Measurements from ENCODE around the gene PRPS1L1.

The PRPS1L1 gene

DNA sequence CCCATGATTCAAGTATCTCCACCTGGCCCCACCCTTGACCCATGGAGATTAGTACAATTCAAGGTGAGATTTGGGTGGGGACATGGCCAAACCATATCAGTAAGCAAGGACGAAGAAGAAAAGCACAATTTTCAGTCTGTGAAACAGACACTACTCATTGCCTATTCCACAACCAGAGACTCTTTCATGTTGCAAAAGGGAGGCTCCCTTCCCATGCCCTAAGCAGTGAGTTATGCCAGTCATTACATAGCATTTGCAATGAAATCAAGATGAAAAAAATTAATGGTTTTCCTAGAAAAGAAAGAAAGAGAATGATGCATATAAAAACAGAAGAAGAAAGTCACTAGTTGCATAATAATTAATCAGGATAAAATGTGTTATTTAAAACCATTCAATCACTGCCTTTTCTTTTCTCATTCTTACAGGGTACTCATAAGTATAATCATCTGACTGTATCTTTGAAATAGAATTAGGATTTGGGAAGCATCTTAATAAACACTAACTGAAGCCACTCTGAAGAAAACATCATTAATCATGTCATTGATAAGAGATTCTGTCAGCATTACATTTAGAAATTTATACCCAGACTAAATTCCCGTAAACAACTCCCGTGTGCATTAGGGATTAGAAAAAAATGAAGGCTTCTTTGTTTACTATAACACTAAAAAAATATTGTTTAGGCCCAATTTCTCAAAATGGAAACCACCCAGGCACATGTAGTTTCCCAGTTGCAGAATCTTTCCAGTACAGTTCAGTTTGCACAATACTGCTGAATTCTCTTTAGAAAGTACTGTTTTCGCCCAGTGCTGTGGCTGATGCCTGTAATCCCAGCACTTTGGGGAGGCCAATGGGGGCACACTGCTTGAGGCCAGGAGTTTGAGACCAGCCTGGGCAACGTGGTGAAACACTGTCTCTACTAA is 9.1 kb downstream of the PRPS1L1 start:
- no peak for DNase-seq (ENCODE audit: low read depth, low spot score)
- H3K4me3 ChIP-seq (ENCODE audit: low read length), result no peak overlapping the region

- H3K4me3 ChIP-seq (ENCODE audit: low read length), result no peak overlapping the region
- no peak for DNase-seq (ENCODE audit: low read depth, low spot score)
These were observed 10.8 kb downstream of the PRPS1L1 start for GRCh38 chr7:18016547-18017444.

DNA sequence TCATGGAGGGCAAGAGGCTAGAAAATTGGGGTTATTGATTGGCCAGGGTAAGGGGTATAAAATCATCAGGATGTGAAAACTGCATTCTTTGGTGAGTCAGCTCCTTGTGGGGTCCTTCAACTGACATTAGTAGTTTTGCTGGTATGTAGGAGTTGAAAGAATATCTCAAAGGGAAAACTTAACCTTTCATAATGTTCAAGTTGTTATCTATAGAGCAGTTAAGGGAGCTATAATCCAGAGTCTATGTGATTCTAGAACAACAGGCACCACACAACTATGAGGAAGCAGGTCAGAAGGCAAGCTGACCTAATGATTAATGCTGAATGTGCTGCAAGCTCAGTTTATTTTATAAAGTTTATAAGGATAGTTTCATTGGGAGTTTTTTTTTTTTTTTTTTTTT is 13.7 kb downstream of the PRPS1L1 start:
- no peak overlapping the region for H3K4me3 ChIP-seq (ENCODE audit: low read length)
- no peak for DNase-seq (ENCODE audit: low read depth, low spot score)

GRCh38 chr7:18004372-18004771 is 23.3 kb downstream of the PRPS1L1 start:
- DNase-seq (ENCODE audit: low read depth, low spot score), result no peak
- H3K4me3 ChIP-seq (ENCODE audit: low read length), result no peak overlapping the region

GRCh38 chr7:18003286-18003994 is 24.2 kb downstream of the PRPS1L1 start:
- H3K4me3 ChIP-seq (ENCODE audit: low read length), result no peak overlapping the region
- no peak for DNase-seq (ENCODE audit: low read depth, low spot score)

DNA sequence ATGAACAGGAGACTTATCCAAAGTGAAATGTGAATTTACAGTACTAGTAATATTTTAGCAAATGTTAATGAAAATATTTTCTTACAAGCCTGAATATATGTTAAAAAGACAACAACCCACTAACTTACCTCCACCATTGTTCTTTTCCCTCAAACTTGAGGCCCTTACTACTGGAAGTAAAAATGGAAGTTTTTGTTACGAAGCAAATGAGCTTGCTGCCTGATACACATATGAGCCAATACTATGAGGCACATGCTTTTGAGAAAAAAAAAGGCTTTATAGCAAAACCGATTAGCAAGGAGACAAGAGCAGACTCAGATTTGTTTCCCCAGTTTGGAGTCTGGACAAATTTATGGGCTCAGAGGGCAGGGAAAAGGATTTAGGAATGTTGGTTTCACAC is 29.0 kb downstream of the PRPS1L1 start:
- no peak overlapping the region for H3K4me3 ChIP-seq (ENCODE audit: low read length)
- no peak for DNase-seq (ENCODE audit: low read depth, low spot score)

DNA sequence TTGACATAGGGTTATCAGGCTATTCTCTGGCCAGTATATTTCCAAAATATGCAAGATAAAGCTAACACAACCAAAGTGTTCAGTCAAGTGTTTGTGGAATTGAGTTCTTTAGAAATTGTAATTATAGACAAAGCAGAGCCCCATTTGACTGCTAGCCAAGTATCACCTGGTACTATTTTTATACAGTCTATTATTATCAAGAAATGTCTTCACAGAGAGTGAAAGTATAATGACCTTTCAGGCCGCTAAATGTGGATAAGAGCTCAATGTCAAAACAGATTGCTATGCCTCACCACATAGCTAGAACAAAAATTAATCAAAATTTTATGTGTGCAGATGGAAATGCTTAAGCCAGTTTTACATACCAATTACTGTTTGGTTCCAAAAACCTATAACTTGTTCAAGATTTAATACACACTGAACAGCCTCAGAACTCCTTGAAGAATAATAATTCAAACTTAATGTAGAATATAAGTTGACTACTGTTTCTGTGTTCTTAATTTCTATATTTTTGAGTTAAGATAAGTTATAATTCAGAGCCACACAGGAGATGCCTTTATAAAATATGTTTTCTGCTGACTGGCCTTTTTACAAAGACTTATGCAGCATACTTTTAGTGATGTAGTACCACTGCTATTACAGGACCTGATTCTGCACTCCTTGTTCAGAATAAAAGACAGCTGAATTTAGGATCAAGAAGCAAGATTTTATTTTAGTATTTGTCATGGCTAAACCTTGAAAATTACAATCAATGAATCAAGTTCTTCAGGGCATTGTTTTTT is 31.0 kb downstream of the PRPS1L1 start:
- no peak overlapping the region for H3K4me3 ChIP-seq (ENCODE audit: low read length)
- DNase-seq (ENCODE audit: low read depth, low spot score), result no peak

DNA sequence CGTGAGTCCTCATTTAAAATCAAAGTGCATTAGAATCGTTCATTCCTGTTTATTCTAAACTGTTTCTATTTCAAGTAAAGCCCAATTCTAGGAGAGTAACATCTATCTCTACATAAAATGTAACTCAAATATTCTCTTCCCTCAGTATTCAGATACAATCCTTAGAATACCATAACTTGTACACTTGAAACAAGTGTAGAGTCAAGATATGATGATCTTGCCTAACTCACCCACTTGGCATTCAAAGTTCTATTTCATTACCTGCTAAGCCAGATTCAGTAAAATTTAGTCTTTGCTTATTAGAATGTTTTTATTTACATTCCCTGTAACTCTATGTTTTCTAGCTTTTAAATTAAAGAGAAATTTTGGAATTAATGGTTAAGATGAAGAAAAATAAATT is 31.6 kb downstream of the PRPS1L1 start:
- no peak overlapping the region for H3K4me3 ChIP-seq (ENCODE audit: low read length)
- no peak for DNase-seq (ENCODE audit: low read depth, low spot score)

GRCh38 chr7:17994079-17994850 is 33.4 kb downstream of the PRPS1L1 start:
- H3K4me3 ChIP-seq (ENCODE audit: low read length), result no peak overlapping the region
- DNase-seq (ENCODE audit: low read depth, low spot score), result no peak

GRCh38 chr7:17991866-17992648 is 35.6 kb downstream of the PRPS1L1 start:
- H3K4me3 ChIP-seq (ENCODE audit: low read length), result no peak overlapping the region
- DNase-seq (ENCODE audit: low read depth, low spot score), result peak; percentile 8

DNA sequence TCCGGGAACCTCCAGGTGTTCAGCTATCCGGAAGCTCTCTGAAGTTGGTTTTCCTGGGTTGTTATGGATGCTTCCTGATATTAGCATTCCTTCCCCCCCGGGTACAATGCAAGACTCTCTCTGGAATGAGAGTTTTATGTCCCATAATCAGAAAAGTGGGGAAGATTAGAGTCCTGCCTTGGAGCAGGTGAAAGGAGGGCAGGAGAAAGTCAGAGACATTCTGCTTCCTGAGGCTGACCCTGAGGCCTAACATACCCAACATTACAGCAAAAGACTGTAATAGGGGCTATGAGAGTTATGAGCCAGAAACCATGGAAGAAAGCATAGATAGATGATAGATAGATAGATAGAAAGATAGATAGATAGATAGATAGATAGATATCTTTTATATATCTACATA is 36.9 kb downstream of the PRPS1L1 start:
- no peak for DNase-seq (ENCODE audit: low read depth, low spot score)
- no peak overlapping the region for H3K4me3 ChIP-seq (ENCODE audit: low read length)

DNA sequence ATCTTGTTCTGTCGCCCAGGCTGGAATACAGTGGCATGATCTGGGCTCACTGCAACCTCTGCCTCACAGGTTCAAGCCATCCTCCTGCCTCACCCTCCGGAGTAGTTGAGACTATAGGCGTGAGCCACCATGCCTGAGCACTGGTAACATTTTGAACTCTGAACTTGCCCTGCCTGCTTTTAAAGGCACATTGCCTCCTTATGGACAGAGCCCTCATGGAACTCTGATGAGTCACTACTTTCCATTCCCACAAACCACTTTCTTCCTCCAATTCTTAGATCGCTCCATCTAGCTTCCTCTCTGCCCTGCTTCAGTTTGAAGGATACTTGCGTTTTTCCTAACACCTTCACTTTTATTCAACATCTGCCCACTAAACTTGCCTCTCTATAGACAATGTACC is 38.1 kb downstream of the PRPS1L1 start:
- DNase-seq (ENCODE audit: low read depth, low spot score), result no peak
- no peak overlapping the region for H3K4me3 ChIP-seq (ENCODE audit: low read length)

DNA sequence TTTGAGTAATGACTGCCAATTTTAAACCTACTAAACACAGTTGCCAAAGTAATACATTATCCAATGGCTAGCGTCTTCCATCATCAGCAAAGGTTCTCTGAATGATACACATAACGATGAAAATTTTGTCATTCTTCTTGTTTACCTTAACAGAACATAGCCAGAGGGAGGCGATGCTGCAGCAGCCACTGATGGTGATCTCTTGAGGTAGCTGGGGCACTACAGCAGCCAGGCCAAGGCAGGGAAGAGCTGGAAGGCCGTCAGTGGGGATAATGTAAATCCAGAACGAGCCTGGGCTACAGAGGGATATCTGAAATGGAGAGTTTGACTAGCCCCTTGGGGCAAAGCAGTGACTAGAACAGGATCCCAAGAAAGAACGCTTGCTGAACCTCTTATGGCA is 38.8 kb downstream of the PRPS1L1 start:
- H3K4me3 ChIP-seq (ENCODE audit: low read length), result no peak overlapping the region
- DNase-seq (ENCODE audit: low read depth, low spot score), result no peak

GRCh38 chr7:17988141-17988540 is 39.5 kb downstream of the PRPS1L1 start:
- H3K4me3 ChIP-seq (ENCODE audit: low read length), result no peak overlapping the region
- no peak for DNase-seq (ENCODE audit: low read depth, low spot score)

DNA sequence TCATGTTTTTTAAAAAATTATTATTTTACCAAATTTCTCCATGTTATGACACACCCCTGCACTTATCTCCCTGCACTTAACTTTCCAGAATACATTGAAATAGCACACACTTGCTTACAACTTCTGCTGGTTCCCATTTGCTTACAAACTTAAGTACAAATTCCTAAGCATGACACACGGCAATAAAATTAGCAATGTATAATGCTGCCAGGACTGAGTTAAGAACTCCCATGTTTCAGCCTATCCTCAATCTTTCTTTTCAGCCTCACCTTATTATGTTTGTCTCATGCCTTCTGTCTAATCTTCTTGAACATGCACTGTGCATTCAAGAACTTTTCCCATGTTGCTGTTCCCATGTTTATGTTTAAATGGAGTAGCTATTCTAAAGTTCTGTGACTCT is 40.8 kb downstream of the PRPS1L1 start:
- no peak overlapping the region for H3K4me3 ChIP-seq (ENCODE audit: low read length)
- no peak for DNase-seq (ENCODE audit: low read depth, low spot score)

- no peak for DNase-seq (ENCODE audit: low read depth, low spot score)
These were observed 42.0 kb downstream of the PRPS1L1 start for GRCh38 chr7:17985473-17986239.

DNA sequence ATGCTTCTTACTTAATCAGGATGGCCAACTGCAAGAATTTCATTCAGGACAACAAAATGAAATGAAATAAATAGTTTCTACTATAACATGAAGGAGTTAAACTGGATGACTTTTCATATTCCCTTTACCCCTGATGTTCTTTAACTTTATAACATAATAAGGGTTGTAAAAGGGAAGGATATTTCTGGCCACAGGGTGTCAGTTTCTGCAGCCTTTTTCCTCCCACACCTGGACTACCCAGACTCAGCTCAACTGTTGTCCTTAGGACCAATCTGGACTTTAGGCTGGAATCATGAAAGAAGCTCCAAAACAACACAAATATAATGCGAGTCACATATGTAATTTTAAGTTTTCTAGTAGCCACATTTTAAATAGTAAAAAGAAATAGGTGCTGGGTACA is 43.4 kb downstream of the PRPS1L1 start:
- DNase-seq (ENCODE audit: low read depth, low spot score), result no peak

More at GRCh38 chr7:17985473-17986239, 42.0 kb downstream of the PRPS1L1 start:
- no peak overlapping the region for H3K4me3 ChIP-seq (ENCODE audit: low read length)

More for the DNA sequence above, 43.4 kb downstream of the PRPS1L1 start:
- no peak overlapping the region for H3K4me3 ChIP-seq (ENCODE audit: low read length)

Data from Jurkat, Clone E6-1 (cell line).